HG02759 (cell line): ENCODE measurements around the gene ZBTB7A.
A peak's percentile ranks its signal among the peaks of the same experiment; 100 is the strongest.
"Not testable (repeated sequence)": the region's sequence is repeated elsewhere in the genome, so short reads cannot be mapped to it uniquely, and the experiment has no call there.

Source experiments
- ATAC-seq: cut with Tn5 transposase; IDR thresholded peaks from one replicate; pipeline ENCODE4 v1.9.1; 2021; ENCODE audit warnings: mild to moderate bottlenecking, moderate library complexity; ENCODE audit not compliant: unreplicated experiment

The ZBTB7A gene

GRCh38 chr19:4018775-4019504 is 47.8 kb downstream of the ZBTB7A start:
- no peak for ATAC-seq

DNA sequence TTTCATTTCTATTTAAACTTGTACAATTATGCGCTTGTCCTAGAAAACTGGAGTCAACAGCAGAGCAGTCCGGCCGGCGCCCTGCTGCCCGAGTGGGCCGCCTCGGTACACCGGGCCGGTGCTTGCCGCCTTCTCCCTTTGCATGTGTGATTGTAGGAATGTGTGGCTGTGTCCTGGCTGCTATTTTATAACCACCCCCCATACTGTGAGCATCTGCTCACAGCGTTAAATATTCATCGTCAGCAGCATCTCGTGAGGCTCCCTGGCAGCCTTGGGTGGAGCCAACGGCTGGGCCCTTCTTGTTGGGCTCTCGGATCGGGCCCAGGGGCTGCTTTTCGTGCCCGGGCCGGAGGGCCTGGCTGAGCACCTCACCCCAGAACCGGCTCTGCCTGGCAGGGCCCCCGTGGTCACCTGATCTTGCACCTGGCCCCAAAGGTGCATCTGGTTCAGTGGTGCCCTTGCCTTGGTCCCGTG is 48.5 kb downstream of the ZBTB7A start:
- no peak for ATAC-seq

GRCh38 chr19:4016903-4017638 is 49.6 kb downstream of the ZBTB7A start:
- ATAC-seq, result no peak

GRCh38 chr19:4016486-4016885 is 50.2 kb downstream of the ZBTB7A start:
- no peak for ATAC-seq

- ATAC-seq, result no peak
Measured at GRCh38 chr19:4015705-4016402, 50.8 kb downstream of the ZBTB7A start.

DNA sequence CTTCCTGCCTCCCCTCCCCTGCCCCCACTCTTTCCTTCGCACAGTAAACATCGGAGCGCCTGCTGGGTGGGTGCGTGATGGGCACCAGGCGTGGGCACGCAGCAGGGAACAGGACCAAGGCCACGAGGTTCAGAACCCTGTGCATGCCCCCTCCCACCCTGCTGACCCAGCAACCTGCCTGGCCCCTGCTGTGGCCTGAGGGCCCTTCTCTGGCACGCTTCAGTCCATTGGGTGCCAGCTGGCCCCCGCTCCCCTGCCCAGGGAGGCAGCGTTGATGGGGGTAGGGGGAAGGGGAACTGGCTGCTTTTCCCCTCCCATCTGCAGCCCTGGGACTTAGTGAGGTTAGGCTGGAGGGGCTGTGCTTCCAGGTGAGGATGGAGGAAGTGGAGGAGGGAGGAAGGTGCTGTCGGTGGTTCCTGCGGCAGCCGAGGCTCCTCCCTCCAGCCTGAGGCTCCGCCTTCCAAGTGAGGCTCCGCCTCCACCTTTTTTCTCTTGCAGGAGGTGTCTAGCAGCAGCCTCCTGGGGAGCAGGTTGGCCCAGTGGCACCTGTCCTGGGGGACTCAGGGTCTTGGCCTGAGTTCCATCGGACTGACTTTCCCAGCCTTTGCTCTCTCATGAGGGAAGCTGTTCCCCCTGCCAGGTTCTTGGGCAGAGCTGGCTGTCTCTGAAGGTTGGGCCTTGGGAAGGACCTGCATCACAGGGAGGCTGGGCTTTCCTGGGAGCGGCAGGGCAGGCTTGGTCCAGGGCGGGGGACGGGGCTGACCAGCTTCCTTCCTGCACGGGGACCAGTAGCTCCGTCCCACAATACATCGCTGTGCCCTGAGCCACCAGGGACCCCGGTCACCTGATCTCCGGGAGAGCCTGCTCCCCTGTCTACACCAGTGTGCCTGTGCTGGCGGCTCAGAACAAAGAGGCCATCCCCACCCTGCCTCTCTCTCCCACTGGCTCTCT is 51.9 kb downstream of the ZBTB7A start:
- ATAC-seq, result no peak

GRCh38 chr19:4013886-4014540 is 52.7 kb downstream of the ZBTB7A start:
- ATAC-seq, result no peak

DNA sequence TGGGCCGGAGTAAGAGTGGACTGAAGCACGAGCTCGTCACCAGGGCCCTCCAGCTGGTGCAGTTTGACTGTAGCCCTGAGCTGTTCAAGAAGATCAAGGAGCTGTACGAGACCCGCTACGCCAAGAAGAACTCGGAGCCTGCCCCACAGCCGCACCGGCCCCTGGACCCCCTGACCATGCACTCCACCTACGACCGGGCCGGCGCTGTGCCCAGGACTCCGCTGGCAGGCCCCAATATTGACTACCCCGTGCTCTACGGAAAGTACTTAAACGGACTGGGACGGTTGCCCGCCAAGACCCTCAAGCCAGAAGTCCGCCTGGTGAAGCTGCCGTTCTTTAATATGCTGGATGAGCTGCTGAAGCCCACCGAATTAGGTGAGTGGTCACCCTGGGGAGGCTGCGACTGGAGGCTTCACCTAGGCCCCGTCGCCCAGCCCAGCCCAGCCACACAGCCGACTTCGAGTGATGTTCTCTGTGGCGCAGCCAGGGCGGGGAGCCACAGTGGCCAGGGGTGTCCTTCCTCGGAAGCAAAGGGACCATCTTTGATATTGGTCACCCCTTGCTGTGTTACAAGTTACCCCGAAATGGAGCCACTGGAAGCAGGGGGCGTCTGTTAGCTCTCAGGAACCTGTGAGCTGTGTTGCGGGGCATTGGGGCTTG is 53.6 kb downstream of the ZBTB7A start:
- no peak for ATAC-seq

DNA sequence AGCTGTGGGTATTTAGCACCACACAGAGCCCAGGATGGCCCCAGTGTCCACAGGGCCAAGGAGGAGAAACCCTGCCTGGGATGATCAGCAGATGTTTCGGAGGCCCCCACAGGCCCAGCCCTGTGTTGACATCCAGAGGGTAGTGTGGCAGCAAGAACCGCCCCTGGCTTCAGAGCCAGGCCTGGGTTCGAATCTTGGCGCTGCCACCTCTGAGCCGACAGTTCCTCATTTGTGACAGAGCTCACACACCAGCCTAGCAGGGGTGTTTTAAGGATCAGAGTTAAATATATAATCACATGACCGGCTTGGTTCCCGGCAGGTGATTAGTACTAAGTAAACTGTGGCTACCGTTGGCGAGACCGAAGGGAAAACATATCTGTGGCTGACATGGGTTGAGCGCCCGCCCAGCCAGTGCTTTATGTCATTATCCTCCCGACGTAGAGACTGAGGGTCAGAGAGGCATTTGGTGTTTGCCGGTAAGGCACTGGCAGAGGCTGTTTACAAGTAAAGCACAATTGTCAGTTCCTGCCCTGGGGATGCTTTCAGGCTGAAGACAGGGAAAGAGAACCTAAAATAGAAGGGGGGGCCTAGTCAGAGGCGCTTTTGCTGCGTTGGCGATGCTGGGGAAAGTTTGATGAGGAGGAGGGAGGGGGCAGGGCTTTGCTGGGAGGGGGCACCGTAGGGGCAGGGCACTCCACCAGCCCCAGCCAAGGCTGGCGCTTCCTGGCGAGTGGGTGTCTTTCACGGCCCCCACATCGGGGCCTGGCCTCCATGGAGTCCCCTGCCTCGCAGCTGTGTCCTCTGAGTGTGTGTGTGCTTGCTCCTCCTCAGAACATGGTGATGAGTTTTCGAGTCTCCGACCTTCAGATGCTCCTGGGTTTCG is 54.4 kb downstream of the ZBTB7A start:
- ATAC-seq, result no peak

DNA sequence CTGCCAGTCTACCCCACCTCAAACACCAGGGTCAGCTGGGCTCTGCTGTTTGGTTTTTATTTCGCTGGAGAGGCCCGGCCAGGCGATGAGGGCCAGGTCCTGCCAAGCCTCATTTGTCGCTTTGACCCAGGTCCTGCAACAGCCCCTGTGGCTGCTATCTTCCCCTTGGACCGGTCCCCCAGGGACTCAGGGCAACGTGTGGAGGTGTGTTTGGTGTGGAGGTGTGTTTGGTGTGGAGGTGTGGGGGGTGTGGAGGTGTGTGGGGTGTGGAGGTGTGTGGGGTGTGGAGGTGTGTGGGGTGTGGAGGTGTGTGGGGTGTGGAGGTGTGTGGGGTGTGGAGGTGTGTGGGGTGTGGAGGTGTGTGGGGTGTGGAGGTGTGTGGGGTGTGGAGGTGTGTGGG is 55.3 kb downstream of the ZBTB7A start:
- not testable (repeated sequence) for ATAC-seq

DNA sequence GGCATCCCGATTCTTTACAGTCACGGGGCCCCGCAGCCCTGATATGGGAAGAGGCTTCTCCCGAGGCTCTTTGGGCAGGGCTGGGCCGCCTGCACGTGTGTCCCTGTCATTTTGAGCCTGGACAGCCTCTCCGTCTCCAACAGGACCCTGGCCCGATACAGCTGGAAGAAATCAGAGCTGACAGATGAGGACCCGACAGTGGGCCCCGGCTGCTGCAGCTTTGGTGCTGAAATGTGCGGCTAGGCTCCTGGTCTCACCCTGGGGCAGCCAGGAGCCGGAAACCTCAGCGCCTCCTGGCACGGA is 55.9 kb downstream of the ZBTB7A start:
- ATAC-seq, result no peak

GRCh38 chr19:4009990-4010807 is 56.5 kb downstream of the ZBTB7A start:
- ATAC-seq, result no peak

DNA sequence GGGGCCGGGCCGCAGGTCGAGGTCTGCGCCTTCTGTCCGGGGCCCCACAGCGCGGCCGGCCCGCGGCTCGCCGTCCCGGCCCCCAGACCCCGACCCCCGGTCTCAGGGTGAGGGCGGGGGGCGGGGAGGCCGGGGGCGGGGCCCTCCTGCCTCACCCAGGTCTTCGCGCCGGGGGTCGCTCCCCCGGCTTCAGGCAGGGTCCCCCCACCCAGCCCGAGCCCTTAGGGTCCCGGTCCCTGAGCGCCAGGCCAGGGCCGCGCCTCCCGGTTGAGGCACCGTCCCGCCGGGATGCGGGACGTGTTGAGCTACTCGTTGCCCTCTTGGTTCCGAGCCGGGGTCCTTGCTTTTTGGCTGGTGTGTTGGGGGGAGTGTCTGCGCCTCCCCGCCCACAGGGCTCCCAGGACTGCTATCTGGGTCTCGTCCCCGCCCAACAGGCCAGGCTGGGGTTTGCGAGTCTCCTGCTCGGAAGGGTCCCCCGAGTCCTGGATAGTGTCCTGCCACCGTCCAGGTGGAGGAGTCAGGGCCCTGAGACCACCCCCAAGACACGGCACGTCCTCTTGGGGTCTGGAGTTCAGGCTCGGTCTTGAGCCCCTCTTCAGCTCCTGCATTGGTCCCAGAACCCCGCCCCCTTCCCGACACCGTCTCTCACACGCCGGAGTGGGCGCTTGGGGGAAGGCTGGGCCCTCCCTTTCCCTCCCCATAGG is 58.7 kb downstream of the ZBTB7A start:
- ATAC-seq, result peak; percentile 19

- peak; percentile 87 for ATAC-seq
Measured at GRCh38 chr19:4007021-4007835, 59.5 kb downstream of the ZBTB7A start, which contains the start of gene PIAS4. PIAS4 (plus strand) TSS chr19:4007736; CDS start chr19:4007761, 25 bp downstream.

DNA sequence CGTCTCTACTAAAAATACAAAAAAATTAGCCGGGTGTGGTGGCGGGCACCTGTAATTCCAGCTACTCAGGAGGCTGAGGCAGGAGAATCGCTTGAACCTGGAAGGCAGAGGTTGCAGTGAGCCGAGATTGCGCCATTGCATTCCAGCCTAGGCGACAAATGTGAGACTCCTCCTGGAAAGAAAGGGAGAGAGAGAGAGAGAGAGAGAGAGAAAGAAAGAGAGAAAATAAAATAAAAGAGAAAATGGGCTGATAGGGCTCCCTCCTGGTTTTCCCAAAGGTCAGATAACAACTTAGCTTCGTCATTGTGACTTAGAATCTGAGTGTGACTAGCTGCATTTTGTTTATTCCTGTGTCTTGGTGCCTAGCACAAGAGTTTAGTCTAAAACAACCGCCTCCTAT is 61.3 kb downstream of the ZBTB7A start:
- not testable (repeated sequence) for ATAC-seq

- not testable (repeated sequence) for ATAC-seq
Measured at GRCh38 chr19:4000798-4001197, 65.9 kb downstream of the ZBTB7A start.
